Measurements from ENCODE around the gene GSTM1.

Gene GSTM1

GRCh38 chr1:109687641-109688499, at the start of gene GSTM1:
Gene GSTM1 (plus strand): TSS chr1:109687817. CDS start chr1:109687874, 57 bp downstream.
- in situ Hi-C loops (cut with MboI; ENCODE audit: low sequenced_read_pairs), result no loop called here

GRCh38 chr1:109639063-109639840, 48.4 kb upstream of the GSTM1 start:
- in situ Hi-C loops (cut with MboI; ENCODE audit: low sequenced_read_pairs), result no loop called here

- in situ Hi-C loops (cut with MboI; ENCODE audit: low sequenced_read_pairs), result loop anchor here (5.0 kb wide), 1 partner anchor 132 kb away; no protein-coding TSS in a partner anchor
These were observed 47.8 kb upstream of the GSTM1 start for GRCh38 chr1:109639841-109640184.

DNA sequence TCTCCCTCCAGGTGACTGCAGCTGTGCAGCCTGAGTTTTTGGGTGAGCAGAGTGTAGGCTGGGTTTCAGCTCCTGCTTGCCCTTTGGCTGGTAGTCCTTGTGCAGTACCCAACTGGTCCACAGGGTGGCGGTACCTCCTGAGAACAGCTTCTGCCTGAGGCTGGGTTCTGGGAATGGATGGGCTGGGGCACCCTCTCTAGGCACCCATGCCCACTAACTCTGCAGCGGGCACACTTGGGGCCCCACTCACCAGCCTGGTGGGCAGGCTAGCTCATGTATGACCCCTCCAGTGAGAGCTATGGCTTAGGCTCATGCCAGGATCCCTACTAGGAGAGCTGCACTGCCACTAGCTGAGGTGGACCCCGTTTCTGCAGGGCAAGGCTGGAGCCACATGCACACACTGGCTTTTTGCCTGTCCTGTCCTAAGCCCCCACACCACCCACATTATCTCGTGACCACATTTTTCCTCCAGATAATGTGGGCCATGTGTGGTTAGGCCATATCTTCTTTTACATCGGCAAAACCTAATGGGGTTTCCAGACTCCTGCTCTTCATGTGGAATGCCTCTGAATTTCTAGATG, 47.2 kb upstream of the GSTM1 start:
- in situ Hi-C loops (cut with MboI; ENCODE audit: low sequenced_read_pairs), result loop anchor here (5.0 kb wide), 1 partner anchor 132 kb away; no protein-coding TSS in a partner anchor

DNA sequence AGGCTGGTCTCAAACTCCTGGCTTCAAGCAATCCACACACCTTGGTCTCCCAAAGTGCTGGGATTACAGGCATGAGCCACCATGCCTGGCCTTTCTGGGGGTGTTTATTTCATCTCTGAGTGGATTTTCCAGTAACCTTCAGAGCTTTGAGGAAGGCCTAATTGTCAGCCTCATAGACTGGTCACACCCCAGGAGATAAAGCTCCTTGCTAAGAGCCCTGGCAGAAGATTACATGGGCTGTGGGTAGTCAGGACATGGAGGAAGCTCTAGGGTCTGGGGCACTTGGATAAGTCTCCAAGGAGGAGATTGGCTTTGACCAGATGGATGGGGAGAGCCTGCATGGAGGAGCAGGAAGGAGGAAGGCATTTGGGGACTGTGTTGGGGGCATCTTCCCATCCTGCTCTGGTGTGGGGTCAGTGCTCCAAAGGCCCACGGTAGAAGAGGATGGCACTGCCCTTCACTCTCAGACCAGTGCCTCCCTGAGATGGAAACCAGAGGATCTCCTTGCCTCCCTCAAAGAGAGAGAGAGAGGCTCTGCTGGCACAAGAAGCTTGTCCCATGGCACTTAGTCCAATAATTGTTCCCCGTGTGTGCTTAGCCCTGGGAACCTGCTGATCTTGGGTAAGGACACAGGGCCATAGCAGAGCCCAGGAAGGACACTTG, 46.4 kb upstream of the GSTM1 start:
- in situ Hi-C loops (cut with MboI; ENCODE audit: low sequenced_read_pairs), result loop anchor here (5.0 kb wide), 1 partner anchor 131 kb away; no protein-coding TSS in a partner anchor

GRCh38 chr1:109641861-109642260, 45.8 kb upstream of the GSTM1 start:
- in situ Hi-C loops (cut with MboI; ENCODE audit: low sequenced_read_pairs), result loop anchor here (5.0 kb wide), 1 partner anchor 130 kb away; no protein-coding TSS in a partner anchor

DNA sequence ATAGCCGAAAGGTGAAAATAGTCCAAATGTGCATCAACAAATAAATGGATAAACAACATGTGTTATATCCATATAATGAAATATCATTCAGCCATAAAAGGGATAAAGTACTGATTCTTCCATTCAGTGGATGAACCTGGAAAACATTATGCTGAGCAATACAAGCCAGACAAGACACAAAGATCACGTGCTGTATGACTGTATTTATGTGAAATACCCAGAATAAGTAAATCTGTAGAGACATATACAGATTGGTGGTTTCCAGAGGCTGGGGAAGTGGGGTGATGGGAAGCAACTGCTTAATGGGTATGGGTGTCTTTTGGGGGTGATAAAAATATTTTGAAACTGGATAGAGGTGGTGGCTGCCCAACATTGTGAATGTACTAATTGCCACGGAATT, 45.0 kb upstream of the GSTM1 start:
- in situ Hi-C loops (cut with MboI; ENCODE audit: low sequenced_read_pairs), result loop anchor here (5.0 kb wide), 1 partner anchor 130 kb away; no protein-coding TSS in a partner anchor

- in situ Hi-C loops (cut with MboI; ENCODE audit: low sequenced_read_pairs), result loop anchor here (5.0 kb wide), 1 partner anchor 129 kb away; no protein-coding TSS in a partner anchor
These were observed 44.0 kb upstream of the GSTM1 start for GRCh38 chr1:109643385-109644230.

DNA sequence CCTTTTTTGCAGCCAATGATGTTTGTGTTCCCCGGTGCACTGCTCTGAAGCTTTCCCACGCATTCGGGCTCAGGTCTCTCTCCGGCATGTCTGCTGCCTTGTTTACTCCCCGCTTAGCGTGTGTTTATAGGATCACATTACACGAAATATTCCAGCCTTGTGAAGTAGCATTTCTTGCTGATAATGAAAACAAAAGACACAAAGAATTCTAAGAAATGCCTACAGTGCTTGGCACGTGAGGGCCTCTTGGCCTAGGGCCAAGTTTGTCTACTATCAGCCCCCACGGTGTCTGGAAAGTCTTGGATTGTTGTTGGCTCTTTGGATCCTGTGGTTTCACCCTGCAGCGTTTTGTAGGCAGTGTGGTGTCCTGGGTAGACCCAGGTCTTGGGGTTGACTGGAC, 42.9 kb upstream of the GSTM1 start:
- in situ Hi-C loops (cut with MboI; ENCODE audit: low sequenced_read_pairs), result loop anchor here (5.0 kb wide), 1 partner anchor 128 kb away; no protein-coding TSS in a partner anchor

DNA sequence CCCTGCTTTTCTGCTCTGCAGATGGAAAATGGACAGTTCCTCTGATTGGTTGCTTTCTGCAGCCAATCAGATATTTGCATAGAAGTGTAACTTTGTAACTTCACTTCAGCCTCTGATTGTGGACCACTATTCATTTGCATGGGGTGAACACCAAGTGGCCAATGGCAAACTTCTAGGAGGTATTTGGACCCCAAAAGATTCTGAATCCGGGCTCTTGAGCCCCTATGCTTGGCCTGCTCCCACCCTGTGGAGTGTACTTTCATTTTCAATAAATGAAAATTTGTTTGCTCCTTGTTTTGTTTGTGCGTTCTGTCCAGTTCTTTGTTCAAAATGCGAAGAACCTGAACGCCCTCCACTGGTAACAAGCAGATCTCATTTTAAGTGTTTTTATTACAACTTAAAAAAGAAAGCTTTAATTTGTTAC, 38.1 kb upstream of the GSTM1 start:
- in situ Hi-C loops (cut with MboI; ENCODE audit: low sequenced_read_pairs), result no loop called here

DNA sequence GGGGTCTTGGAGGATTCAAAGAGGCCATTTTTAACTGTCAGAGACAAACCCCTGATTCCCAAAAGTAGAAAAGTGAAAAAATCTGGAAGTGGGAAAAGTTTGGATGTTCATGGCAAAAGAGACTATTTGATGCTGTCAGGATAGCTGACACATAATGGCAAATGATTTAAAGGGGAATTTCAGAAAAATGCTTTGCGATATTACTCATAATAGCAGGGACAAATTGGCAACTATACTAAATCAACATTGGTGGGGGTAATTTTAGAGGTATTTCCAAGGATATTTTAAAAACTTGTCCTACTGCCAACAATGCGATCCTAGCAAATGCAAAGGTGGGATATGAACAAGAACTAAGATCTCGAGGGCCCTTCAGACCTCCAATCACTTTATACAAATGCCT, 37.0 kb upstream of the GSTM1 start:
- in situ Hi-C loops (cut with MboI; ENCODE audit: low sequenced_read_pairs), result loop anchor here (10.0 kb wide), 1 partner anchor 334 kb away; the partner anchor contains the start of gene AHCYL1

GRCh38 chr1:109652402-109652801, 35.2 kb upstream of the GSTM1 start:
- in situ Hi-C loops (cut with MboI; ENCODE audit: low sequenced_read_pairs), result loop anchor here (10.0 kb wide), 1 partner anchor 332 kb away; the partner anchor contains the start of gene AHCYL1

GRCh38 chr1:109653306-109653705, 34.3 kb upstream of the GSTM1 start:
- in situ Hi-C loops (cut with MboI; ENCODE audit: low sequenced_read_pairs), result loop anchor here (10.0 kb wide), 1 partner anchor 331 kb away; the partner anchor contains the start of gene AHCYL1

GRCh38 chr1:109654519-109654918, 33.1 kb upstream of the GSTM1 start:
- in situ Hi-C loops (cut with MboI; ENCODE audit: low sequenced_read_pairs), result loop anchor here (10.0 kb wide), 1 partner anchor 330 kb away; the partner anchor contains the start of gene AHCYL1

GRCh38 chr1:109655615-109656519, 31.8 kb upstream of the GSTM1 start, which contains the start of gene GSTM4:
Gene GSTM4 (plus strand): TSS chr1:109656099. CDS start chr1:109656390, 291 bp downstream.
- in situ Hi-C loops (cut with MboI; ENCODE audit: low sequenced_read_pairs), result loop anchor here (10.0 kb wide), 1 partner anchor 329 kb away; the partner anchor contains the start of gene AHCYL1

- in situ Hi-C loops (cut with MboI; ENCODE audit: low sequenced_read_pairs), result loop anchor here (10.0 kb wide), 1 partner anchor 327 kb away; the partner anchor contains the start of gene AHCYL1
These were observed 30.2 kb upstream of the GSTM1 start for GRCh38 chr1:109657395-109657794.

- in situ Hi-C loops (cut with MboI; ENCODE audit: low sequenced_read_pairs), result loop anchor here (10.0 kb wide), 1 partner anchor 327 kb away; the partner anchor contains the start of gene AHCYL1
These were observed 29.6 kb upstream of the GSTM1 start for GRCh38 chr1:109657970-109658369.

- in situ Hi-C loops (cut with MboI; ENCODE audit: low sequenced_read_pairs), result loop anchor here (10.0 kb wide), 1 partner anchor 326 kb away; the partner anchor contains the start of gene AHCYL1
These were observed 29.0 kb upstream of the GSTM1 start for GRCh38 chr1:109658533-109659042.

All from HL-60/S4 (cell line).